Chondrocyte (in vitro differentiated cells): ENCODE results near the gene RAG1. TPM values are rescaled to one million over a fixed set of nuclear protein-coding genes. Genes with fewer than 3 reads are reported as not detected.

Experiments
- DNase-seq: peaks from one replicate; pipeline ENCODE4 v3.0.0; 2021; ENCODE audit warnings: mixed read lengths, low spot score
- H3K27ac Mint-ChIP-seq: one replicate; pipeline ENCODE4 v1.8.0; 2021; ENCODE audit warnings: mild to moderate bottlenecking, moderate library complexity, mixed read lengths; ENCODE audit not compliant: unreplicated experiment
- H3K27me3 Mint-ChIP-seq: 2 replicates; pipeline ENCODE4 v1.8.0; 2021; ENCODE audit warnings: low read depth, mixed read lengths
- H3K36me3 Mint-ChIP-seq: 2 replicates; pipeline ENCODE4 v1.8.0; 2021; ENCODE audit warnings: low read depth, mixed read lengths
- H3K4me1 Mint-ChIP-seq: 2 replicates; pipeline ENCODE4 v1.8.0; 2021; ENCODE audit warnings: low read depth, mild to moderate bottlenecking, mixed read lengths
- H3K4me3 Mint-ChIP-seq: one replicate; pipeline ENCODE4 v1.8.0; 2021; ENCODE audit warnings: mild to moderate bottlenecking, moderate library complexity, mixed read lengths; ENCODE audit not compliant: unreplicated experiment
- H3K9me3 Mint-ChIP-seq: 2 replicates; pipeline ENCODE4 v1.8.0; 2021; ENCODE audit warnings: low read depth, mixed read lengths
- long read RNA-seq: library from polyadenylated mRNA; stranded (forward); transcript quantifications from one replicate; pipeline ENCODE4 v2.0.0, GENCODE V29; 2021
- total RNA-seq: library from RNA; stranded (reverse); gene quantifications from 3 replicates; pipeline ENCODE4 v1.2.1, GENCODE V29; 2021
- TF ChIP-seq, protein P1 (sequence below): fragments of 200-600 bp; sonication (generic); IDR thresholded peaks from 2 replicates; pipeline ENCODE4 v1.5.0; 2021; ENCODE audit warnings: antibody characterized with exemption, mild to moderate bottlenecking, moderate library complexity

RAG1 gene
- total RNA-seq, result 1.1 to 1.6 TPM (median 1.3 TPM) in 3 replicates
- long read RNA-seq, result 0 reads

- Mint-ChIP-seq H3K27me3 (peaks cover 54% of the 10 kb centered on the region), H3K27ac (no peak within 1 kb of the TSS), H3K36me3 (no peaks in the 10 kb centered on the region), H3K4me3 (no peak within 1 kb of the TSS), H3K9me3 (no peaks in the 10 kb centered on the region), H3K4me1 (peaks cover 5% of the 10 kb centered on the region)
- no peak for DNase-seq
- TF ChIP-seq, protein P1, sequence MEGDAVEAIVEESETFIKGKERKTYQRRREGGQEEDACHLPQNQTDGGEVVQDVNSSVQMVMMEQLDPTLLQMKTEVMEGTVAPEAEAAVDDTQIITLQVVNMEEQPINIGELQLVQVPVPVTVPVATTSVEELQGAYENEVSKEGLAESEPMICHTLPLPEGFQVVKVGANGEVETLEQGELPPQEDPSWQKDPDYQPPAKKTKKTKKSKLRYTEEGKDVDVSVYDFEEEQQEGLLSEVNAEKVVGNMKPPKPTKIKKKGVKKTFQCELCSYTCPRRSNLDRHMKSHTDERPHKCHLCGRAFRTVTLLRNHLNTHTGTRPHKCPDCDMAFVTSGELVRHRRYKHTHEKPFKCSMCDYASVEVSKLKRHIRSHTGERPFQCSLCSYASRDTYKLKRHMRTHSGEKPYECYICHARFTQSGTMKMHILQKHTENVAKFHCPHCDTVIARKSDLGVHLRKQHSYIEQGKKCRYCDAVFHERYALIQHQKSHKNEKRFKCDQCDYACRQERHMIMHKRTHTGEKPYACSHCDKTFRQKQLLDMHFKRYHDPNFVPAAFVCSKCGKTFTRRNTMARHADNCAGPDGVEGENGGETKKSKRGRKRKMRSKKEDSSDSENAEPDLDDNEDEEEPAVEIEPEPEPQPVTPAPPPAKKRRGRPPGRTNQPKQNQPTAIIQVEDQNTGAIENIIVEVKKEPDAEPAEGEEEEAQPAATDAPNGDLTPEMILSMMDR, result no peak
Measured at GRCh38 chr11:36567694-36568093, at the start of gene RAG1. RAG1 (plus strand) TSS chr11:36568007; CDS start chr11:36573305, 5,298 bp downstream.

- Mint-ChIP-seq H3K9me3 (peaks cover 16% of the 10 kb centered on the region), H3K36me3 (peaks cover 8% of the 10 kb centered on the region), H3K4me1 (no peaks in the 10 kb centered on the region), H3K27me3 (peaks cover 20% of the 10 kb centered on the region), H3K4me3 (no peak overlapping the region), H3K27ac (no peak overlapping the region)
- no peak for DNase-seq
- TF ChIP-seq, protein P1, result no peak
Measured at GRCh38 chr11:36530840-36531239, 37.0 kb upstream of the RAG1 start.

DNA sequence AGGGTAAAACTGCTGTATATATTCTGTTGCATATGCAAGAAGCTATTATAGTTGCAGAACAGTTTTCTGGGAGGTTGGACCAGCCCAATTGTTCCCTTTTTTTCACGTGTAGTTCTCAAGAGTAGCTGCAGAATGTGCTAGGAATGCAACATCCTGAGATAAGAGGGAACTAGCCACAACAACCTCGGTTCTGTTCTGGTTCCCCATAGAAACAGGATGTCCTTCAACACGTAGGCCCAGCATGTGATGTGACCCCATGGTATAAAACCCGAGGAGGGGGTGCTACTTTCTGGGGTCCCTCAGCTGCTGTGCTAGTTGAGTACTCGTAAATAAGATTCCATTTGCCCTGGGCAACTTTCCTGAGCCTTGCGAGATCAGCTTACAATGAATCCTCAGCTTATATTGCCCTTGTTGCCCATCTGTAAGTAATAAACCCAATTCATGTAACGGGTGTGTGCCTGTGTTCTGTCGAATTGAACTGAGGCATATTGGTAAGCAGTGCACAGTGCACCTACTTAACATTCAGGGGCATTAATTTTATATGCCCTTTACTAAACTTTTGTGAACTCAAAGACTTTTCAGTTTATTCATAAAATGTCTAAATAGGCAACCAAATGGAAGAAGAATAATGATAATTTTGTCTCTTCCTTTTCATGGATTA is 34.7 kb upstream of the RAG1 start:
- Mint-ChIP-seq H3K27me3 (peaks cover 19% of the 10 kb centered on the region), H3K27ac (no peak overlapping the region), H3K9me3 (peaks cover 10% of the 10 kb centered on the region), H3K36me3 (peaks cover 8% of the 10 kb centered on the region), H3K4me3 (no peak overlapping the region), H3K4me1 (no peaks in the 10 kb centered on the region)
- DNase-seq, result no peak
- TF ChIP-seq, protein P1, result no peak

DNA sequence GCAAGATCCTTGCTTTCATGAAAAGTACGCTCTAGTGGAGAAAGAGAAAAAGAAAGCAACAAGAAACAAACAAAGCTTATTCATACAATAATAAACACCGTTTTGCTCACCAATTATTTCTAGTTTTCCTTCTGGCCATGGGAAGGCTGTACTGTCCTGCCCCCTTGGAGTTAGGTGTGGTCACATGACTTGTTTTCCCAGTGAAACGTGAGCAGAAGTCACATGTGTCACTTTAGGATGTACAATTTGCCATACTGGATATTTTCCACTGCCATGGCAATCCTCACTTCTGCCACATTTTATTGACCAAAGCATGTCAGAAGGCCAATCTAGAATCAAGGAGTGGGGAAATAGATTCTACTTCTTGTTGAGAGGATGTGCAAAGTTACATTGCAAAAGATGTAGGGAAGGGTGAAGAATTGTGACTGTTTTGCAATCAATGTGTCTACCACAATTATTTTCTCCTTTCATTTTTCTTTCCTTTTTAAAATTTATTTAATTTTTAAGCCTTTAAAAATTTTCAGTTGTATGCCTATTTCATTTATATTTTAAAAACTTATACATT is 33.4 kb upstream of the RAG1 start:
- Mint-ChIP-seq H3K4me3 (no peak overlapping the region), H3K27ac (no peak overlapping the region), H3K4me1 (no peaks in the 10 kb centered on the region), H3K27me3 (peaks cover 10% of the 10 kb centered on the region), H3K9me3 (peaks cover 1% of the 10 kb centered on the region), H3K36me3 (peaks cover 1% of the 10 kb centered on the region)
- DNase-seq, result no peak
- TF ChIP-seq, protein P1, result no peak

- H3K27me3 Mint-ChIP-seq, result peaks cover 15% of the 10 kb centered on the region
- no peaks in the 10 kb centered on the region for H3K4me1 Mint-ChIP-seq
- DNase-seq, result no peak
- no peaks in the 10 kb centered on the region for H3K9me3 Mint-ChIP-seq
- TF ChIP-seq, protein P1, result peak; percentile 72
- H3K27ac Mint-ChIP-seq, result no peak overlapping the region
- no peaks in the 10 kb centered on the region for H3K36me3 Mint-ChIP-seq
- no peak overlapping the region for H3K4me3 Mint-ChIP-seq
Measured at GRCh38 chr11:36540998-36541397, 26.8 kb upstream of the RAG1 start.
